ENCODE data around the gene PBX1.

Gene PBX1

GRCh38 chr1:164723296-164723798 lies 164.4 kb downstream of the PBX1 start:
- H3K4me3 ChIP-seq (ENCODE audit: low read length) = no peak overlapping the region
- no peaks in the 10 kb centered on the region for H3K36me3 ChIP-seq (ENCODE audit: insufficient read depth, low read length)
- H3K9me3 ChIP-seq (replicated peaks; ENCODE audit: low read length) = no peaks in the 10 kb centered on the region
- no peaks in the 10 kb centered on the region for H3K27me3 ChIP-seq (ENCODE audit: control insufficient read depth, insufficient read depth, low read length)
- H3K9ac ChIP-seq (ENCODE audit: low read depth, low read length) = no peak overlapping the region
- peaks cover 34% of the 10 kb centered on the region for H3K4me1 ChIP-seq (ENCODE audit: control insufficient read depth, insufficient read depth, low read length)
- no peak overlapping the region for H3K4me2 ChIP-seq (ENCODE audit: low read length)

GRCh38 chr1:164725401-164725800 lies 166.4 kb downstream of the PBX1 start:
- H3K9me3 ChIP-seq (replicated peaks; ENCODE audit: low read length) = no peaks in the 10 kb centered on the region
- H3K4me2 ChIP-seq (ENCODE audit: low read length) = no peak overlapping the region
- no peak overlapping the region for H3K9ac ChIP-seq (ENCODE audit: low read depth, low read length)
- peaks cover 26% of the 10 kb centered on the region for H3K4me1 ChIP-seq (ENCODE audit: control insufficient read depth, insufficient read depth, low read length)
- H3K36me3 ChIP-seq (ENCODE audit: insufficient read depth, low read length) = no peaks in the 10 kb centered on the region
- no peaks in the 10 kb centered on the region for H3K27me3 ChIP-seq (ENCODE audit: control insufficient read depth, insufficient read depth, low read length)
- no peak overlapping the region for H3K4me3 ChIP-seq (ENCODE audit: low read length)

GRCh38 chr1:164726235-164726634 lies 167.3 kb downstream of the PBX1 start:
- Histone ChIP-seq H3K36me3 (ENCODE audit: insufficient read depth, low read length) (no peaks in the 10 kb centered on the region), H3K9ac (ENCODE audit: low read depth, low read length) (no peak overlapping the region), H3K4me2 (ENCODE audit: low read length) (peak overlapping the region; percentile 44), H3K9me3 (replicated peaks; ENCODE audit: low read length) (no peaks in the 10 kb centered on the region), H3K27me3 (ENCODE audit: control insufficient read depth, insufficient read depth, low read length) (no peaks in the 10 kb centered on the region), H3K4me1 (ENCODE audit: control insufficient read depth, insufficient read depth, low read length) (peaks cover 24% of the 10 kb centered on the region), H3K4me3 (ENCODE audit: low read length) (no peak overlapping the region)

GRCh38 chr1:164728719-164729118 lies 169.7 kb downstream of the PBX1 start:
- Histone ChIP-seq H3K4me2 (ENCODE audit: low read length) (no peak overlapping the region), H3K4me1 (ENCODE audit: control insufficient read depth, insufficient read depth, low read length) (peaks cover 25% of the 10 kb centered on the region), H3K27me3 (ENCODE audit: control insufficient read depth, insufficient read depth, low read length) (no peaks in the 10 kb centered on the region), H3K9me3 (replicated peaks; ENCODE audit: low read length) (no peaks in the 10 kb centered on the region), H3K36me3 (ENCODE audit: insufficient read depth, low read length) (no peaks in the 10 kb centered on the region), H3K4me3 (ENCODE audit: low read length) (no peak overlapping the region), H3K9ac (ENCODE audit: low read depth, low read length) (no peak overlapping the region)

GRCh38 chr1:164731161-164731876 lies 172.3 kb downstream of the PBX1 start:
- Histone ChIP-seq H3K4me1 (ENCODE audit: control insufficient read depth, insufficient read depth, low read length) (peaks cover 20% of the 10 kb centered on the region), H3K36me3 (ENCODE audit: insufficient read depth, low read length) (no peaks in the 10 kb centered on the region), H3K4me3 (ENCODE audit: low read length) (no peak overlapping the region)

GRCh38 chr1:164733070-164733469 lies 174.1 kb downstream of the PBX1 start:
- Histone ChIP-seq H3K4me3 (ENCODE audit: low read length) (no peak overlapping the region), H3K36me3 (ENCODE audit: insufficient read depth, low read length) (no peaks in the 10 kb centered on the region)

More at GRCh38 chr1:164731161-164731876, 172.3 kb downstream of the PBX1 start:
- no peaks in the 10 kb centered on the region for H3K9me3 ChIP-seq (replicated peaks; ENCODE audit: low read length)
- H3K27me3 ChIP-seq (ENCODE audit: control insufficient read depth, insufficient read depth, low read length) = no peaks in the 10 kb centered on the region
- H3K4me2 ChIP-seq (ENCODE audit: low read length) = no peak overlapping the region
- no peak overlapping the region for H3K9ac ChIP-seq (ENCODE audit: low read depth, low read length)

GRCh38 chr1:164733734-164734133 lies 174.8 kb downstream of the PBX1 start:
- H3K4me3 ChIP-seq (ENCODE audit: low read length) = no peak overlapping the region
- H3K9me3 ChIP-seq (replicated peaks; ENCODE audit: low read length) = no peaks in the 10 kb centered on the region
- peaks cover 15% of the 10 kb centered on the region for H3K4me1 ChIP-seq (ENCODE audit: control insufficient read depth, insufficient read depth, low read length)
- no peak overlapping the region for H3K4me2 ChIP-seq (ENCODE audit: low read length)
- H3K9ac ChIP-seq (ENCODE audit: low read depth, low read length) = no peak overlapping the region
- no peaks in the 10 kb centered on the region for H3K36me3 ChIP-seq (ENCODE audit: insufficient read depth, low read length)
- H3K27me3 ChIP-seq (ENCODE audit: control insufficient read depth, insufficient read depth, low read length) = no peaks in the 10 kb centered on the region

More at GRCh38 chr1:164733070-164733469, 174.1 kb downstream of the PBX1 start:
- no peak overlapping the region for H3K9ac ChIP-seq (ENCODE audit: low read depth, low read length)
- H3K27me3 ChIP-seq (ENCODE audit: control insufficient read depth, insufficient read depth, low read length) = no peaks in the 10 kb centered on the region
- peaks cover 15% of the 10 kb centered on the region for H3K4me1 ChIP-seq (ENCODE audit: control insufficient read depth, insufficient read depth, low read length)
- H3K9me3 ChIP-seq (replicated peaks; ENCODE audit: low read length) = no peaks in the 10 kb centered on the region
- H3K4me2 ChIP-seq (ENCODE audit: low read length) = no peak overlapping the region

- Histone ChIP-seq H3K4me2 (ENCODE audit: low read length) (no peak overlapping the region), H3K4me3 (ENCODE audit: low read length) (no peak overlapping the region), H3K9me3 (replicated peaks; ENCODE audit: low read length) (no peaks in the 10 kb centered on the region), H3K9ac (ENCODE audit: low read depth, low read length) (no peak overlapping the region), H3K4me1 (ENCODE audit: control insufficient read depth, insufficient read depth, low read length) (peaks cover 15% of the 10 kb centered on the region), H3K27me3 (ENCODE audit: control insufficient read depth, insufficient read depth, low read length) (no peaks in the 10 kb centered on the region), H3K36me3 (ENCODE audit: insufficient read depth, low read length) (no peaks in the 10 kb centered on the region)
Observed at GRCh38 chr1:164735315-164736052, 176.5 kb downstream of the PBX1 start.

GRCh38 chr1:164736137-164736536 lies 177.2 kb downstream of the PBX1 start:
- peaks cover 15% of the 10 kb centered on the region for H3K4me1 ChIP-seq (ENCODE audit: control insufficient read depth, insufficient read depth, low read length)
- no peak overlapping the region for H3K4me3 ChIP-seq (ENCODE audit: low read length)
- no peaks in the 10 kb centered on the region for H3K9me3 ChIP-seq (replicated peaks; ENCODE audit: low read length)
- no peaks in the 10 kb centered on the region for H3K36me3 ChIP-seq (ENCODE audit: insufficient read depth, low read length)
- no peak overlapping the region for H3K9ac ChIP-seq (ENCODE audit: low read depth, low read length)
- no peak overlapping the region for H3K4me2 ChIP-seq (ENCODE audit: low read length)
- no peaks in the 10 kb centered on the region for H3K27me3 ChIP-seq (ENCODE audit: control insufficient read depth, insufficient read depth, low read length)

- H3K4me1 ChIP-seq (ENCODE audit: control insufficient read depth, insufficient read depth, low read length) = peaks cover 8% of the 10 kb centered on the region
- H3K27me3 ChIP-seq (ENCODE audit: control insufficient read depth, insufficient read depth, low read length) = no peaks in the 10 kb centered on the region
- no peaks in the 10 kb centered on the region for H3K36me3 ChIP-seq (ENCODE audit: insufficient read depth, low read length)
- H3K9me3 ChIP-seq (replicated peaks; ENCODE audit: low read length) = no peaks in the 10 kb centered on the region
- H3K4me2 ChIP-seq (ENCODE audit: low read length) = no peak overlapping the region
- H3K4me3 ChIP-seq (ENCODE audit: low read length) = no peak overlapping the region
- no peak overlapping the region for H3K9ac ChIP-seq (ENCODE audit: low read depth, low read length)
Observed at GRCh38 chr1:164739189-164739588, 180.2 kb downstream of the PBX1 start.

- H3K4me3 ChIP-seq (ENCODE audit: low read length) = no peak overlapping the region
Observed at GRCh38 chr1:164740000-164740526, 181.1 kb downstream of the PBX1 start.

More at GRCh38 chr1:164740000-164740526, 181.1 kb downstream of the PBX1 start:
- Histone ChIP-seq H3K9me3 (replicated peaks; ENCODE audit: low read length) (no peaks in the 10 kb centered on the region), H3K36me3 (ENCODE audit: insufficient read depth, low read length) (no peaks in the 10 kb centered on the region), H3K27me3 (ENCODE audit: control insufficient read depth, insufficient read depth, low read length) (no peaks in the 10 kb centered on the region), H3K9ac (ENCODE audit: low read depth, low read length) (no peak overlapping the region), H3K4me1 (ENCODE audit: control insufficient read depth, insufficient read depth, low read length) (peaks cover 8% of the 10 kb centered on the region), H3K4me2 (ENCODE audit: low read length) (no peak overlapping the region)
